Measurements from ENCODE around the gene SND1.

The SND1 gene

DNA sequence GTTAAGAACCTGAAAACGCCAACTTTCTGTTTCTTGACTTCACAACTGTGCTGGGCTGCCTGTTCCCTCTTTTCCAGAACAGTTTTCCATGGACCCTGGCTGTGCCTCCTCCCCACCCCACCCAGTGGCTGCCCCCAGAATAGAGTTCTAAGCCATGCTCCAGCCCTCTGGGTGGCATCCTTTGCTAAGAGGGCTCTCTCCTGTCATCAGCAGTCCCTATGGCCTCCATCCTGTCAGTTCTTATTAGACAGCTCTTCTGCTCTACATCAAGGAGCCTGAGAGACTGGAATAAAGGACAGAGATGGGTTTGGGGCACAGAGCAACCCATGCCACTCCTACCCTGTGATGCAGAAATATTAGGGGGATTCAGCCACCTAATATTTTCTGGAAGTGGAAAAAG, 393.2 kb downstream of the SND1 start:
- TF ChIP-seq, protein P1, sequence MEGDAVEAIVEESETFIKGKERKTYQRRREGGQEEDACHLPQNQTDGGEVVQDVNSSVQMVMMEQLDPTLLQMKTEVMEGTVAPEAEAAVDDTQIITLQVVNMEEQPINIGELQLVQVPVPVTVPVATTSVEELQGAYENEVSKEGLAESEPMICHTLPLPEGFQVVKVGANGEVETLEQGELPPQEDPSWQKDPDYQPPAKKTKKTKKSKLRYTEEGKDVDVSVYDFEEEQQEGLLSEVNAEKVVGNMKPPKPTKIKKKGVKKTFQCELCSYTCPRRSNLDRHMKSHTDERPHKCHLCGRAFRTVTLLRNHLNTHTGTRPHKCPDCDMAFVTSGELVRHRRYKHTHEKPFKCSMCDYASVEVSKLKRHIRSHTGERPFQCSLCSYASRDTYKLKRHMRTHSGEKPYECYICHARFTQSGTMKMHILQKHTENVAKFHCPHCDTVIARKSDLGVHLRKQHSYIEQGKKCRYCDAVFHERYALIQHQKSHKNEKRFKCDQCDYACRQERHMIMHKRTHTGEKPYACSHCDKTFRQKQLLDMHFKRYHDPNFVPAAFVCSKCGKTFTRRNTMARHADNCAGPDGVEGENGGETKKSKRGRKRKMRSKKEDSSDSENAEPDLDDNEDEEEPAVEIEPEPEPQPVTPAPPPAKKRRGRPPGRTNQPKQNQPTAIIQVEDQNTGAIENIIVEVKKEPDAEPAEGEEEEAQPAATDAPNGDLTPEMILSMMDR (IDR thresholded peaks at IDR 0.05; ENCODE audit: low read depth, low read length, missing control alignments): no peak
- no peak for DNase-seq (ENCODE audit: extremely low read depth, low read depth)
- H3K4me3 ChIP-seq (replicated peaks; ENCODE audit: low read depth, low read length): no peak overlapping the region

- DNase-seq (ENCODE audit: extremely low read depth, low read depth): no peak
- no peak overlapping the region for H3K4me3 ChIP-seq (replicated peaks; ENCODE audit: low read depth, low read length)
- TF ChIP-seq, protein P1 (IDR thresholded peaks at IDR 0.05; ENCODE audit: low read depth, low read length, missing control alignments): no peak
Measured at GRCh38 chr7:128045766-128046165, 393.8 kb downstream of the SND1 start.

DNA sequence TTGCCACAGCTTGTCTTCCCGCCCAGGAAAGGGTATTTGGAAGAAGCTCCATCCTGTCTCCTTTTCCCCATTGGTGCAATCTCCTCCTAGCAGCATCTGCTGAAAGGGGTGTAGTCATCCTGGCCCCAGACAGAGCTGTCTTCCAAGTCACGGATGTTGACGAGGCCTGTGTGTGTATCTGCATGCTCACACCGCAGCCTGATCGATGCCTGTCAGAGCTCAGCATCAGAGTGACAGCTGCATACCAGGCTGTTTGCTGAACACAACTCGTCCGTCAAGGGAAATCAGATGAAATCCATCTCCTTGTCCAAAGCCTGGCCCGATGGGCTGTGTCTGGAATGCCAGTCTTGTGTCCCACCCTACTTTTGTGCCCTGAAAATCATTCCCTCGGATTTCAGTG, 400.4 kb downstream of the SND1 start:
- H3K4me3 ChIP-seq (replicated peaks; ENCODE audit: low read depth, low read length): no peak overlapping the region
- TF ChIP-seq, protein P1 (IDR thresholded peaks at IDR 0.05; ENCODE audit: low read depth, low read length, missing control alignments): no peak
- DNase-seq (ENCODE audit: extremely low read depth, low read depth): no peak

GRCh38 chr7:128053023-128053422, 401.0 kb downstream of the SND1 start:
- no peak for DNase-seq (ENCODE audit: extremely low read depth, low read depth)
- no peak overlapping the region for H3K4me3 ChIP-seq (replicated peaks; ENCODE audit: low read depth, low read length)
- TF ChIP-seq, protein P1 (IDR thresholded peaks at IDR 0.05; ENCODE audit: low read depth, low read length, missing control alignments): no peak

DNA sequence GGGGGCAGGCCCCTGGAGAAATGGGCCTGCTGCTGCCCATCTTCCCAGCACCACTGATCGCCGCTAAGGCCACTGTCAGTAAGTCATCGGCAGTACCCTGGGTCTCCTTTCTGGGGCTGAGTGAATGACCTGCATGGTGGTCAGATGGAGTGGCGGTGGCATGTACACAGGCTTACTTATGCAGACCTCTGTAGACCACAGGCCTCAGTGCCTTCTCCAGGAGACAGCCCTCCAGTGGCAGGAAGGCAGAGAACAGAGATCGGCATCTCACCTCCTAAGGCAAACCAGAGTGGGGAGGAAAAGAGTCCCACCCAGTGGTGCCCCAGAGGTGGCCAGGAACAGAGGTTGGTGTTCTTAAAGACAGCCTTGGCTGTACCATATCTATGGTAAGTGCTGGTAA, 402.0 kb downstream of the SND1 start:
- no peak overlapping the region for H3K4me3 ChIP-seq (replicated peaks; ENCODE audit: low read depth, low read length)
- no peak for DNase-seq (ENCODE audit: extremely low read depth, low read depth)

DNA sequence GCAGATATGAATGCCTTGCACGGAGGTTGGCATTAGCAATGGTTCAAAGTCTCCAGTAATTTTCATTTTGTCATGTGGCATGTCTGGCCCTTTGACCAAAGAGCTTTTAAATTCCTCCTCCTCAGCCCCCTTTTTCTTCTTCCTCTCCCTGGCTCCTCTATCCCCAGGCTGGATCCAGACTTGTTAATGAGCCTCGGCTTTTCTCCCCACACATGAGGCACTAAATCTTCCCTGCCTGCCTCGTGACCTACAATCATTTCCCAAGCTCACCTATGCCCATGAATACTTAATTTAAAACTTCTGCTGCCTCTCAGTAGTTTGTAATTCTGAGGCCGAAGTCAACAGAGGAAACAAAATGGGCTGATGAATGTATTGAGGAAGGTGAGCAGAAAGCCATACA, 402.5 kb downstream of the SND1 start:
- no peak overlapping the region for H3K4me3 ChIP-seq (replicated peaks; ENCODE audit: low read depth, low read length)
- TF ChIP-seq, protein P1 (IDR thresholded peaks at IDR 0.05; ENCODE audit: low read depth, low read length, missing control alignments): no peak
- DNase-seq (ENCODE audit: extremely low read depth, low read depth): no peak

More for the DNA sequence above, 402.0 kb downstream of the SND1 start:
- TF ChIP-seq, protein P1 (IDR thresholded peaks at IDR 0.05; ENCODE audit: low read depth, low read length, missing control alignments): no peak

DNA sequence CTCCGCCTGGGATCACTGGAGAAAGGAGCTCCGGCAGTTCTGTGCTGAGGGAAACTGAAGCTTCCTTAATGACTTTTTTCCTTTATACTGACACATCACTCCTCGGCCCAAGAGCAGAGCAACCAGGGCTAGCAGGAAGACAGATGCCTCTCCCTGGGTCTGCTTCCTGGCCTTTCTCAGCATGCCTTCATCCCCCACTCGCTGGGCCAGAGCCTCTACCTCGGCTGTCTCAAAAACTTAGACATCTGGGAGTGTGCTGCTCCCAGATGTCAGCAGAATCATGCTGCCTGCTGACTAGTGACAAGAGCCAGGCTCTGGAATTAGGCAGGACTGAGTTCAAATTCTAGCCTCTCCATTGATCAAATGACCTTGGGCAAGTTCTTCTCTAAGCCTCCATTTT, 403.6 kb downstream of the SND1 start:
- DNase-seq (ENCODE audit: extremely low read depth, low read depth): no peak
- H3K4me3 ChIP-seq (replicated peaks; ENCODE audit: low read depth, low read length): no peak overlapping the region
- TF ChIP-seq, protein P1 (IDR thresholded peaks at IDR 0.05; ENCODE audit: low read depth, low read length, missing control alignments): no peak
